Measurements from ENCODE around the gene ABCB4.
"Not testable (repeated sequence)": the region's sequence is repeated elsewhere in the genome, so short reads cannot be mapped to it uniquely, and the experiment has no call there.

Gene ABCB4

DNA sequence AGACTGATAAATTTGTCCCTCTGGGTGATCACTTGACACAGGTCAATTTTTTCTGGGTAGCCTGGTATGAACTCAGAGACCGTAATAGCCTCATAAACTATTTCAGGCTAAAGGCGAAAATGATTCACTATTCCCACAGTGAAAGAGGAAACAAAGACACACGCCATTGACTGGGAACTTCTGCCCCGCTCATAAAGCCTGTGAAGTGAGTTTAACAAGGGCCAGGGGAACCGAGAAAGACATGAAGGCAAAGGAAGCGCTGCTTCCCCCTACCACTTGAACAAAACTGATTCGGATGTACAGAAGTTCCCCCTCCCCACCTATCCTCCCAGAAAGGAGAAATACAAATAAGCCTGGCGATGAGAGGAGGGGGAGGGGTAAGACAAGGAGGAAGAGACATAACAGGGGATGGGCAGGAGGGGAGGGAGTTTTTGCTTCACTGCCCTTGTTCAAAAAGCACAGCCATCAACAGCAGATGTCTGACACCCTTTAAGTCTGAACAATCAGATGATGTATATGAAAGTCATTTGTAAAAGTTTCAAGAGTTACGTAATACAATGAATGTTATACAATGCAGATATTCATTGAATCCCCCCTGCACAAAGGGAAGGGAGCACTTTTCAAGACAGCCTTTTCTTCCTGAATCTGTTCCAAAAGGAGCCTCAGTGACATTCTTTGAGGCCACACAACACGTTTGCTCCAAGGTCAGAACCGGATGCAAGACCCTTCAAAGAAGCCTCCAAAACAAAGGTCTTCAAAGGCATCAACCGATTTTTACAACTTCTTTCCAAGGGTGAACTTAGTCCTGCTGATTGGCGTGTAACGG is 734 bp downstream of the ABCB4 start:
- no peak for DNase-seq

DNA sequence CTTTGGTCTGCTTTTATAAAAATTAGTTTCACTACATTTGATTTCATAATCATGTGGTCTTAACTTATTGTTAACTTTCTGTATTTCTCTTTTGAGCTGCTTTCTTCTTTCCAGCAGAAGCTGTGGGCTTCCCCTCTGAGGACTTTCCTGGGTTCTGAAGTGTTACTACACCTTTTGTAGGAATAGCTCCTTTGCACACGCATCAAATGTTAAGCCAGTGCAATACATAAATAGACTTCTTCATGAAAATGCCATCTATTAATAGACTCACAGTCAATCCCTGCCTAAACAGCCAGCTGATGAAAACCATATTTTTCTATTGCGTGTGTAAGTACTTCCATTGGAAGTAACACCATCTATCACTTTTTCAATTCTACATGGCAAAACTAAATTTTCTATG is 1.5 kb downstream of the ABCB4 start:
- DNase-seq = no peak

- no peak for DNase-seq
Measured at GRCh38 chr7:87473192-87473591, 2.3 kb downstream of the ABCB4 start.

DNA sequence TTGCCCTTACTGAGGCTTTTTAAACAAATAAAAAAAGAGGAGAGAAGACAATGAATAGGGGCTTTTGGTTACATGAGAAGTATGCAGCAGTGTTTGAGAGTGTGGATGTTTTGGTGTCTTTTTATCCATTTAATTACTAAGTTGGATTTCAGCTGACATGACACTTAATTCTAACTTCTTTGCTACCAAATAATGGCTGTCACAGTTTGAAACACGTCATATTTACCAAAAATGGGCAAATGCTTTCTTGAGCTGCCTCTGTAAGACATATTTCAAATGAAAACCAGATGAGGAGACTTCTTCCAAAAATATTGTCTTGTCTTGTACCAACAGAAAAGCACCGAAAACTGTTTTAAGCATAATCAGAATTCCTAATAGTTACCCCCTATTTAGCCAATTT is 4.0 kb downstream of the ABCB4 start:
- no peak for DNase-seq

GRCh38 chr7:87469204-87469603 is 6.3 kb downstream of the ABCB4 start:
- not testable (repeated sequence) for DNase-seq

- DNase-seq = not testable (repeated sequence)
Measured at GRCh38 chr7:87465534-87465880, 10.0 kb downstream of the ABCB4 start.

DNA sequence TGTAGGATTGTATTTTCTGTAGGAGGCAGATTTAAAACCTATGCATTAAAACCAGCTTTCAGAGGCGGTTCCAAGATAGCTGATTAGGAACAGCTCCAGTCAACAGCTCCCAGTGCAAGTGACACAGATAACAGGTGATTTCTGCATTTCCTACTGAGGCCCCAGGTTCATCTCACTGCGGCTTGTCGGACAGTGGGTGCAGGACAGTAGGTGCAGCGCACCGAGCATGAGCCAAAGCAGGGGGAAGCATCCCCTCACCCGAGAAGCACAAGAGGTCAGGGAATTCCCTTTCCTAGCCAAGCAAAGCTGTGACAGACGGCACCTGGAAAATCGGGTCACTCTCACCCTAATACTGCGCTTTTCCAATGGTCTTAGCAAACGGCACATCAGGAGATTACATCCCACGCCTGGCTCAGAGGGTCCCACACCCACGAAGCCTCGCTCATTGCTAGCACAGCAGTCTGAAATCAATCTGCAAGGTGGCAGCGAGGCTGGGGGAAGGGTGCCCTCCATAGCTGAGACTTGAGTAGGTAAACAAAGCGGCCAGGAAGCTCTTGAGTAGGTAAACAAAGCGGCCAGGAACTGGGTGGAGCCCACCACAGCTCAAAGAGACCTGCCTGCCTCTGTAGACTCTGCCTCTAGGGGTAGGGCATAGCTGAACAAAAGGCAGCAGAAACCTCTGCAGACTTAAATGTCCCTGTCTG is 10.5 kb downstream of the ABCB4 start:
- not testable (repeated sequence) for DNase-seq

GRCh38 chr7:87463982-87464381 is 11.5 kb downstream of the ABCB4 start:
- DNase-seq = no peak

DNA sequence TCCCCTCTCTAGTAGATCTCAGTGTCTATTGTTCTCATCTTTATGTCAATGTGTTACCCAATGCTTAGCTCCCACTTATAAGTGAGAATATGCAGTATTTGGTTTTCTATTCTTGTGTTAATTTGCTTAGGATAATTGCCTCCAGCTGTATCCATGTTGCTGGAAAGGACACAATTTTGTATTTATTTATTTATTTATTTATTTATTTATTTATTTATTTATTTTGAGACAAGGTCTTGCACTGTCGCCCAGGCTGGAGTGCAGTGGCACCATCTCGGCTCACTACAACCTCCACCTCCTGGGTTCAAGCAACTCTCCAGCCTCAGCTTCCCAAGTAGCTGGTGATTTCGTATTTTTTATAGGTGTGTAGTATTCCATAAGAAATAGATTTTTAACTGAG is 15.0 kb downstream of the ABCB4 start:
- DNase-seq = not testable (repeated sequence)

GRCh38 chr7:87459941-87460340 is 15.5 kb downstream of the ABCB4 start:
- no peak for DNase-seq

DNA sequence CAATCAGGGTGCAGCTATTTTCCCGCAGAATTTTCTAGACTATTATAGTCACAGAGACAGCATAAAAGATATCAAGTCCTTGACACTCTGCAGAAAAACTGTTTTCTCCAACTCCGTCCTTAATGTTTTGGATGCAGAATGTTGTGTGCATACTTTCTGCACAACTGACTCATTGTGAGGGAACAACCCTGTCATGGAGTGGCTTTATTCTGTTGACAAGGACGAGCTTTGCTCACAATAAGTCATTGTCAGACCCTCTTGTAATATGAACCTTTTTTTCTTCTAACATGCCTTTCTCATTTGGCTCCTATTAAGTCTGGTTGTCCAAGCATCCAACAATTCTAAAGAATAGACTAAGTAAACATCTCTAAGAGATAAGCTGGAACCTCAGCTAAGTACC is 17.3 kb downstream of the ABCB4 start:
- no peak for DNase-seq

- no peak for DNase-seq
Measured at GRCh38 chr7:87456247-87456646, 19.2 kb downstream of the ABCB4 start.

GRCh38 chr7:87452279-87452678 is 23.2 kb downstream of the ABCB4 start:
- DNase-seq = no peak

- no peak for DNase-seq
Measured at GRCh38 chr7:87451187-87451586, 24.3 kb downstream of the ABCB4 start.

DNA sequence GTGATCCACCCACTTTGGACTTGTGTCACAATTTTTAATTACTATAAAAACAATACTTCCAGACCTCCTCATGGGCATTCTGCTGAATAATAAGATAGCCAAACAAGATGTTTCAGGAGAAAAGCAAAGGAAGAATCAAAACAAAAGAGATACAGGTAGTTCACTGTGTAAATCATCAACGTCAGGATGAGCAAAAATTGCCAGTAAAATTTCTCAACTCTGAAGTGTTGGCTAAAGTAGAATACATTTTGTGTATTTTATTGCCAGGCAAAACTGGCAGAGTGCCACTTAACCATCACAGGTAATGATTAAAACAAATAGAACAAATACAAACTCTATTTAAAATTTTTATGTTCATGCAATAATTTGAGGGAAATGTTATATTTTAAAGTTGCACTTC is 24.8 kb downstream of the ABCB4 start:
- DNase-seq = no peak

GRCh38 chr7:87448388-87448787 is 27.1 kb downstream of the ABCB4 start:
- no peak for DNase-seq

DNA sequence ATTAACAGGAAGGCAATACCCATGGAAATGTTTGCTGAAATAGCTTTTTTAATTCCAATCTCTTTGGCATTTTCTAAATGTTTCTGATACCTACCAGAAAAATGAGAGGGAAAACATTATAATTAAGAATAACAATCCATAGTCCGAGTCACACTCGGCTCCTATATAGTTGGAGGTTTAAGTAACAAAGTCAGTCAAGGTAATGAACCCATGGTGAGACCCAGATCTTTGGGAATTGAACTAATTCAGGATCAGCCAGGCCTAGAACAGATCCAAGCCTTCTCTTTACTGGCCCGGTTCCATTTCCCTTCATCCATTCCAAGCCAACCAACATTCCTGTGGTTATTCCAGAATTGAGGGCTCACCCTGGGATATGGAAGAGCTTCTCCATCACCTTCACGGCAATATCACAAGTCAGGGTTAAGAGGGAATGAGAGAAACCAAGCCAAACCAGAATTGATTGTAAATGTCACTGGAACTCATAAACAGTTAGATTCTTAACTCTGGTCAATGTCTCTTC is 28.3 kb downstream of the ABCB4 start:
- no peak for DNase-seq

DNA sequence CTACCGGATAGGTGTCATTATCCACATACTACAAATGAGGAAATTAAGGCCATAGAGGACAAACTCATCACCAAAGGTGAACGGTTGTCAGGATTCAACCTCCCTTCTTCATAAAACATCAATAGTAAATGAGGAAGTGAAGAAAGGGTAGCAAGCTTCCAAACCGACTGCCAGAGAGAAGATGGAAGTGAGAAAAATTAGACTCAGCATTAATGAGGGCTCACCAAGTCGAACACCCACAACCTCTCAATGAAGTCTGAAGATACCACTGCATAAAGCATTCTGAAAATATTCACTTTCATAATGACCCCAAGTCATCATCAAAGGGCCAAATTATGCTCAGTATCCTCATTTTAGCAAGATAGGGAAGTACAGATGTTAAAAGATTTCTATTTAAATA is 29.6 kb downstream of the ABCB4 start:
- DNase-seq = no peak

GRCh38 chr7:87435546-87435945 is 39.9 kb downstream of the ABCB4 start:
- no peak for DNase-seq

DNA sequence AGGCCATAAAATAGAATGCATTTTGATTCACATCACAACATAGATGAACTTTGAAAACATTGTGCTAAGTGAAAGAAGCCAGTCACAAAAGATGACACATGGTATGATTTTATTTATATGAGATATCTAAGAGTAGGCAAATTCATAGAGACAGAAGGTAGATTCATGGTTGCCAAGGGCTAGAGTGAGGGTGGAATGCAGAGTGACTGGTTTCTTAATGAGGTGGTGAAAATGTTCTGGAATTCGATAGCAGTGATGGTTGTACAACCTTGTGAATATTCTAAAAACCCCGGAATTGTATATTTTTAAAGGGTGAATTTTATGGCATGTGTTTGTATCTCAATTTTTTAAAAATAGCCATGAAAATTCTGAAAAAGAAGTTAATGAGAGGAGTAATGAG is 42.9 kb downstream of the ABCB4 start:
- DNase-seq = no peak

DNA sequence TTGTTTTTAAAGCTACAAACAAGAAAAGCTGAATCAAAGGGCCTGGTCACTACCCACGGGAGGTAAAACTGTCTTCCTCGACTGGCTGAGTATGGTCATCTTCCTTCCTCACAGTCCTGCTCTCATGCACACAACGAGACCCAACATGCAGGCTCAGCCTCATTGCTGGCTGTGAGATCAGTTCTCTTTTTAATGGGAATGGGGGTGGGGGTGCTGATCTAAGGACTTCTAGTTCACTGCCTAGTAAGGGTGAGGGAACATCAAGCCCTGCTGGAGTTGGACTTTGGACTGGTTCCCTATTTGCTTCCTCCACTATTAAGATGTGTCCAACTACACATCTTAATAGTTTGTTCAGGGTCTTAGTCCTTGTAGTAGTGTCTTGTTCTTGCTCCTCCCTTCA is 48.2 kb downstream of the ABCB4 start:
- no peak for DNase-seq

DNA sequence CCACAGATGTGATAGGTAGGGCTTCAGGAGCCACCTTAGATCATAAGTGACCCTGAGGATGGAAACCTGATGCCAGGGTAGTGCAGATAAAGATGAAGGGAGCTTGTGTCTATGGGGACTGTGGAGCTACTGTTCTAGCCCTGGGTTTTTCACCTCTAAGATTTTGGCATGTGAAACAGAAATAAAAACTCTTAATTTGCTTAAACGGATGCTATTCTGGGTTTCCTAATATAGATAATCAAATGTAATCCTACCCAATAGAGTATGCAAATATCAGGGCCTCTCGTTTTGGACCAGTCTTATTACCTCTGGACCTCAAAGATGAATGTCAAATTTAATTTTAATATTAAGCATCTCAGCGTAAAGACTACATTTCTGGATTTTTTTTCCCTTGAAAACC is 49.3 kb downstream of the ABCB4 start:
- DNase-seq = no peak

- DNase-seq = no peak
Measured at GRCh38 chr7:87424075-87424474, 51.4 kb downstream of the ABCB4 start.

DNA sequence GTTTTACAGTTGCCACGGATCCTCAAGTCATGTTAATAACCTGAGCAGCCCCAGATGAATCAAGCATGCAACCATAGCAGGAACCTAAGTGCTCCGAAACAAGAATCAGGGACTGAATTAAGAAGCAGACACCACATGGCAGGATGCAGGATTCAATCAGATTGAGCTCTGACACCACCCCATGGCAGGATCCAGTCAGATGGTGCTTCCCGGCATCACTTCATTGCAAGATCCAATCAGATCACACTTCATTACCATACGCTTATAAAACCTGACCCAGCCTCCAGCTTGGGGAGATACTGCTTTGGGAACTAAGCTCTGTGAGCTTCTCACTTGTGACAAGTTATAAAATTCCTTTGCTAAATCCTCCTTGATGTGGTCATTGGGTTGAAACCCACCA is 55.3 kb downstream of the ABCB4 start:
- no peak for DNase-seq

Data from stimulated activated naive CD4-positive, alpha-beta T cell (primary cell).